Left lobe of liver (tissue), 2 donors: ENCODE data around the gene GPATCH2L. TPM values are rescaled to one million over a fixed set of nuclear protein-coding genes. Genes with fewer than 3 reads are reported as not detected.

Experiments used
- ATAC-seq: fragments of 200-7000 bp; cut with Tn5 transposase; one replicate; pipeline ENCODE4 v1.9.1; 2020; ENCODE audit warnings: mild to moderate bottlenecking, moderate library complexity
- DNase-seq: peaks from one replicate; pipeline ENCODE4 v3.0.0-alpha.2; 2020; ENCODE audit warnings: low spot score
- total RNA-seq: library from RNA; stranded (reverse); gene quantifications from one replicate; pipeline ENCODE4 v1.2.1, GENCODE V29; 2021
- donor health status: DM: no; HTN: no; CAD: no; lungs with moderate emphysema.
- donor health status: DM: no; HTN: yes; CAD: no.

The GPATCH2L gene
- total RNA-seq, 1 donor from 2014 or later, result 10.9 TPM

DNA sequence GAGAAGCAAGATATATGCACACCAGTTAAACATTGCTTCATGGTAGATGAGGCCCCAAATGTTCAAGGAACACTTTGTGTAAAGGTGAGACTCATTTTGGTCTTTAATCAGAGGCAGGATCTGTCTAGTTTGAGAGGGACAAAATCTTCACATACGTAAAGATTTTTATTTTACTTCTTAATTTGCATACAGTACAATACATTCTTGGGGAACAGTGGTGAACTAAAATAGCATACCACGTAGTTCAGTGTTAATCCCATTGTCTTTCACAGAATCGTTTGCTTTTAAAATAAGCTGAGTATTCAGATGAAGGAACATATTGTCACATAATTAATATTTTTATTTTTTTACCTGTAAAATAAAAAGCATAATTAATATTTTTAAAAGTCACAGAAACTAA, 43.3 kb downstream of the GPATCH2L start:
- no peak for ATAC-seq
- no peak for DNase-seq

DNA sequence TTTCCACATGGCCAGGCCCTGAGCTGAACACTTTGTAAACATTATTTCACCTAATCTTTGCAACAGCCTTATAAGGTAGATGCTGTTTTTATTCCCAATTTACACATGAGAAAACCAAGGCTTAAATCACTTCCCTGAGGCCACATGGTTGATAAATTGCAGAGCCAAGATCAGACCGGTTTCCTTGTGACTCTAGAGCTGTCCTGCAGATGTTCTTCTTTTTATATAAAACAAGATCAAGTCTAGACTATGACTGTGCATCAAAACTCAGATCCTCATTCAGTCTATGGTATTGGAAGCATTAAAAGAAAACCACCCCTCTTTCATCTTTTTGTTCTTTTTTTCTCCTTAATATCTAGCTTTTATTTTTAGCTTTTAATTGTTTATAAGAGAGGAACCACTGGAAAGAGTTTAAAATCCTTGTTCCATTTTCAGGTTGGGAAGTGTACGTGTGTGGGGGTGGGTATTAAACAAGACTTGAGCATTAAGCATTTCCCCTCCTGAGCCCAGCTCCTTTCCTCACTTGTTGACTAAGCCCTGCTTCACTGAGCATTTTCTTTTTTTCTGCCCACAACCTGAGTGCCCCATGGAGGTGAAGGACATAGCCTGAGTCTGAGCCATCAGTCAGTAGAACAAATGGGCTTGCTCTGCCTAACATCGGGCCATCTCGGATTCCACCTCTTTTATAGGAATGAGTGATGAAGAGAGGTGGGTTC, 45.4 kb downstream of the GPATCH2L start:
- ATAC-seq, result no peak
- DNase-seq, result no peak

DNA sequence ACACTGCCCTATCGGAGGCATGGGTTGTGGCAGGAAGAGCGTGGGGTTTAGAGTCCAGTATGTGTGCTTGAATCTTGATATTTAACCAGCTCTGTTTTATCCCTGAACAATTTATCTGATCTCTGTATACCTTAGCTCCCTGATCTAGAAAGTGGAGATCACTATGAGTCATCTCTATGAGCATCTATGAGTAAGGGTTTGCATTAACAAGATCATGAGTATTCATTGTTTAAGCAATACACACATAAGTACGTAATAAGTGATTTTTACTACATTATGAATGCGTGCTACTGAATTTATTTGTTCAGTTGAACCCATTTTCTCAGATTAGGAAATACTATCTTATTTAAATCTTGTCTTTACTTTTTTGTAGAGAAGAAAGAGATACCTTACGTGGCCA, 49.4 kb downstream of the GPATCH2L start:
- DNase-seq (no peak), ATAC-seq (no peak)

DNA sequence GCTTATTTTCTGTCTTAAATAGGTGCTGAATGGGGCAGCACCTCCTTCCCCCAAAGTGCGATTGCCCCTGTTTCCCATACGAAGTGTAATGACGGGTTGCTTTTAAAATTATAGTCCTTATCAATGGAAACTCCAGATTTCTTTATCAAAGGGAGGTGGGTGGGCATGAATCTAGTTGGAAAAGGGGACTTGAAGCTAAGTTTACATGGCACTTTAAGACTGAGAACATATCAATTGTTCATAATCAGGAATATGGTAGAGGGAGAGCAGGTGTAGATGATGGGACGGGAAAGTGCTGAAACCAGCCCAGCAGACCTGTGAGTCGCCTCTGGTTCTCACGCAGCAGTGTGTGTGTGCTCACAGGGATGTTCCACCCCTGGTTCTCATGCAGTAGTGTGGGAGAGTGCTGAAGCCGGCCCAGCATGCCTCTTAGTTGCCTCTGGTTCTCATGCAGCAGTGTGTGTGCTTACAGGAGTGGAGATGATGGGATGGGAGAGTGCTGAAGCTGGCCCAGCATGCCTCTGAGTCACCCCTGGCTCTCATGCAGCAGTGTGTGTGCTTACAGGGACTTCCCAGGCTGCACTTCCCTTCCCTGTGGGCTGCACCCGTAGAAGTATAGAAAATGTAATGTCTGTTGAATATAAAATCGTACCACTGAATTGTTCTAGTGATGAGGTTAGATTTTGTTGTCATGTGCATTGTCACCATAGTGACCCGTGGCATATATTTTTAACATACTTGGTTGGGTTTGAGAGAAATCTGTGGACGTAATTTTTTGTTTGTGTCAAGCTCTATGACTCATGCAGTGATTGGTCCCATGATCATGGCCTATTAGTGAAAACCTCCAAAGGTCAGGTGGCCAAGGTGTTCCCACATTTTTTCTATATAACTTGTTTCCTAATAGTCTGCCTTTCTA, 51.6 kb downstream of the GPATCH2L start:
- DNase-seq (no peak), ATAC-seq (no peak)

DNA sequence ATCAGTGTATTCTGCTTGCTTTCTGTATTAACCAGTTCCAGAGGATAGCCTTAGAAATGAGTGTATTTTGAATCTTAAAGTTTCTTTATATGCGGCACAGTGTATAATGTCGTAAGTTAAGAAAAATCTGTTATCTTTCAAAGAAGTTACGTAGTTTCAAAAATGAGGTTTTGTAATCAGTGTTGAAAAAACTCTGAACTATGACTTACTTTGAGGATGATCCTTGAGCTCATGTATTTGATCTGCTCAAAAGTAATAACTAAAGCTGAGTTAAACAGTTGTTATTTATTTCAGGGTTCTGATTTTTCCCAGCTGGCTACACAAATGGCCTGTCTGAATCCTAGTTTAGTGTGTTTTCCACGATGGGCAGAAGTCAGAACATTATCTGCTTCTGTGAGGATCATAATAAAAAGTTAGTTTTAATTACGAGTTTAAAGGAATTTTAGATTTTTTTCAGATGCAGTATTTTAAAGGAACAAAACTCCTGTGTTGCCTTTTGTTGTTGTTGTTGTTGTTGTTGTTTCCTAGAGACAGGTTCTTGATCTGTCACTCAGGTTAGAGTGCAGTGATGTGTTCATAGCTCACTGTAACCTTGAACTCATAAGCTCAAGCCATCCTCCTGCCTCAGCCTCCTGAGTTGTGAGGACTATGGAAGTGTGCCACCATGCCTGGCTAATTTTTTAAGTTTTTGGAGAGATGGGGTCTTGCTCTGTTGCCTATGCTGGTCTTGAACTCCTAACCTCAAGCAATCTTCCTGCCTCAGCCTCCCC, 52.9 kb downstream of the GPATCH2L start:
- no peak for ATAC-seq
- DNase-seq, result no peak

DNA sequence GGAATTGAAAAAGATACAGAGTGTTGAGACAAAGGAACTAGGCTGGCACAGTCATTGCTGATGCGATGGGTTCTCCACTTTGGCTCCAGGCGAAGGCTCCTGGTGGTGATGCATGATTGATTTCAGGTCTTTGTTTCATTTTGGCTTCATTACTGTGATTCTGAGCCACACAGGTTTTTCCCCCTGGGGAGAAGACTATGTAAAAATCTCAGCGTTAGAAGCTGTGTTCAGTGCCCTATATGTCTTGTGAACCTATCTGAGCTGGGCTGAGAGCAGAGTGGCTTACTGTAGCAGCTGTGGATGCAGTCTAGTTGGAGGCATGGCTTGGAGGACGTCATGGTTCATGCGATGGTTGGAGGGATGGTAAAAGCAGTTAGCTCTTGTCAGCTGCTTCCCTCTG, 54.0 kb downstream of the GPATCH2L start:
- DNase-seq, result no peak
- no peak for ATAC-seq

DNA sequence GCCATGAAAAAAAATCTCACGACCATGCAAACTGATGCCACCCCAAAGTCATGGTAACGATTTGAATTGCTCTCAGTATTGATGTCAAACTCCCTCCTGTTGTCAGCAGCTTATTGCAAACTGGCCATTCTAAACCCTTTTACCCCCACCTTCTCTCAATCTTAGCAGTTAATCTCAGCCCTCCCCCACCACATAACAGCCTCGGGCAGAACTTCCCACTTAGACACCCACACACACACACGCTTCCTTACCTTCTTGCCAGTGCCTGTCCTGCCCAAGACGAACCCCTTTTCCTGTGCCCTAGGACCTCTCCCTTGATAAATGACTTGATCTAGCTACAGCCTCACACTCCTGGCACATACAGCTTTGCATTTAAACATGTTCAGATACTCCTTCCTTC, 56.6 kb downstream of the GPATCH2L start:
- ATAC-seq, result no peak
- DNase-seq, result no peak

DNA sequence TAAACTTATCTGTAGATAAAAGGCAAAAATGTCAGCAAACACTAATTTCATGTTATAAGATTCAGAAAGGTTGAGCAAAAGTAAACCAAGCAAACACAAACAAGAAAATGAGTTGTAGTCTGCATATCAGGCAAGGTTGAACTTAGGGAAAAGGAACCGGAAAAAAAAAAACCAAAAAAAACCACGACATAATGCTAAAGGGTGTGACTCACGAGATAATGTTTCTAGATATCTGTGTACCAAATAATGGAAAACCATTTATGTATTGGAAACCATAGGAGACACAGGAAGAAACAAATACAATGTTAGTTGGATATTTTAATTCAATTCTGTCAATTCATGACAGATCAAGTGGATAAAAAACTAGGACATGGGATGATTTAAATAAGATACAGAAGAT, 60.5 kb downstream of the GPATCH2L start:
- DNase-seq (no peak), ATAC-seq (no peak)

DNA sequence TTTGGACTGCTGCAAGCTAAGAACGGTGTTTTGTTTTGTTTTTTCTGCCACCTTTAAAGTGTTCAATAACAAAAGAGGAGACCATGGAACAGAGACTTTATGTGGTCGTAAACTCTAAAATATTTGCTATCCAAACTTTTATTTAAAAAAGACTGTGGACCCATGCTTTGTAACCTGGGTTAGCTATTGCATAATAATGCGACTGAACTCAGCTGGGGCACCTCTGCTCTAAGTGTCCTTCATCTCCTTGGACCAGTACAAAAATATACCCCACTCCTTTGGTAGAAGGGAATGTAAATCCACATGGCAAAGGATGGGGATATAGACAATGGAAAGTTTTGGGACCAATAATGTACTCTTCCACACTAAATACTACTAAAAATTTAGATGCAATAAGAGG, 65.5 kb downstream of the GPATCH2L start:
- ATAC-seq (no peak), DNase-seq (no peak)

DNA sequence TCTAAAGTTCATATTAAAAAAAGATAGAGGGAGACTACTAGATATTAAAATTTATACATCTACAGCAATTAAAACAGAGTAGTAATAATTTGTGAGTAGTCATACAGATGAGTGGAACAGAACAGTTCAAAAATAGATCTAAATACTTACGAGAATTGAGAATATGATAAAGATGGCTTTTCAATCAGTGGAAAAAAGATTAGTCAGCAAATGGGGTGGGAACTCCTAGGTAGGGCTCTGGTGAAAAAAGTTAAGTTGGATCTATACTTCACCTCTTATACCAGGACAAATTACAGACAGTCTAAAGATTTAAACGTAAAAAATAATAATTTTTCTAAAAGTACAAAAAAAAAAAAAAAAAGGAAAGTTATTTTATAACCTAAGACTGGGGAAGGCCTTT, 66.9 kb downstream of the GPATCH2L start:
- no peak for ATAC-seq
- DNase-seq, result no peak

DNA sequence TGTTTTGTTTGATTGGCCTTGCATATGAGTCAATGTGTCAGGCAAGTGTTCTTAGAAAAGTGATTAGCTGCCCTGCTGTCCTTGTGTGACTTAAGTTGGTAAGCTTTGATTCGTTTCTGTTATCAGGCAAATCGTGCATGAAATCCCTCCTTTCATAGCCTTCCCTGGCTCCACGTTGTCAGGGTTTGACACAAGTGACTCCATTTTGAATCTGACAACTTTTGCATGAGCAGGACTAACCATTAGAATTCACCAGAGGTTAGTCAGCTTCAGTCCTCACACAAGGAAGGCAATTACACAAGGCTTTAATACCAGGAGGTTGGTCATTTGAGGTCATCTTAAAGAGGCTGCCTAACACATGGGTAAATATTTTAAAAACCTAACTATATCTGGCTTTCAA, 68.2 kb downstream of the GPATCH2L start:
- DNase-seq (no peak), ATAC-seq (no peak)

DNA sequence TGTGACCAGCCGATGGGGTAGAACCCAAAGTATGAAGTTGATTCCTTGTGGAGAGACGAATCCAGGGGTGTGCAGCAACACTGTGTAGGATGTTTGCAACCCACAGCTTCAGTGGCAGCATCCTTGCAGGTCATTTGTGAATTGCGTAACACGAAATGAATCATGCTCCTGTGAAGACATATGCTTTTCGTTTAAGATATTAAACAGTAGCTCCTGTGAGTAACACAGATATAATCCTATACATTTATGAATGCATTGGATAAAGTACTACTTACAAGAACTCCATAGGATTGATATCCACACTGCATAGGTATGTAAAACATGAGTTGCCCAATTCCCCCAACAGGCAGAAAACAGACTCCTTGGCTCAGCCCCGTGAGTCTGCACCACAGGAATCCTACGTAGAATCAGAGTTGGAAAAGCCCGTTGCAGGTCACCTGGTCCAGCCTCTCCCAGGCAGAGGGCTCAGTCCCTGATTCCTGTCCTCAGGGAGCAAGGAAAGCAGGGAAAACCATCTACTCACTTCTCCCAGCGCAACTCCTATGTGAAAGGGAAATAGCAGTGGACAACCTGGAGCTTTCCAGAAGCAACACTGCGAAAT, 75.8 kb downstream of the GPATCH2L start:
- no peak for ATAC-seq

DNA sequence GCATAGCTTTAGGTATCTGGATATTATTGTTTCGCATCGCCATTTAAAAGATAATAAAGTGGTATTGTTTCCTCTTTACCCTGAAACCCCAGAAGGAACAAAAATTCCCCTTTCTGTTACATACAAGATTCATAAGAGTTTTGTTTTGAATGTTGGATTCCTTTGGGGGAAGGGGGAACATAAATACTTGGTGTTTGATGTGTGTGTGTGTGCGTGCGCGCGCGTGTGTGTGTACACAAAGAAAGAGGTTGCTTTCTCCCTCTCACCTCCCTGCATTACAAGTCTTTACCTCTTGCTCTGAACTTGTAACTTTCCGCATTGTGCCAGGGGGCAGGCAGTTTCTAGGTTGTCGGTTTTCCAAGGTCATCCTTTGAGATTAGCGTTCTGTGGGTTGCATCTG, 76.4 kb downstream of the GPATCH2L start:
- DNase-seq (no peak), ATAC-seq (no peak)

More for the DNA sequence above, 75.8 kb downstream of the GPATCH2L start:
- no peak for DNase-seq

DNA sequence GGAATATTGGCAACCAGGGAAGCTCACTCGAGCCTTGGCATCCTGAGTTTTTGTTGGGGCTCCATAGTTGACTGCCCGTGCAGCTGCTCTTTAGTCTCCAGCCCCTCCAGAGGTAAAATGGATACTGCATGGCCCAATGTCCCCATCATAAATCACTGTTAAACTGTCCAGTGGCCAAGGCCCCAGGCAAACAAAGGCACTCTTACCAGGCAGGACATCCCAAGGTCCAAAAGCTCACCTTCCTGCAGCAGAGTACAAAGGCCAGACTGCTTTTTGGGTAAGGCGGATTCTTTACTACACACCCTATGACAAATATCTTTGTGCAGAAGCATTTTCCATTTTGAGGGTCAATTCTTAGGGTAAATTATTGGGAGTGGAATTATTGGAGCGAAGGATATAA, 81.1 kb downstream of the GPATCH2L start:
- no peak for DNase-seq
- ATAC-seq, result no peak

DNA sequence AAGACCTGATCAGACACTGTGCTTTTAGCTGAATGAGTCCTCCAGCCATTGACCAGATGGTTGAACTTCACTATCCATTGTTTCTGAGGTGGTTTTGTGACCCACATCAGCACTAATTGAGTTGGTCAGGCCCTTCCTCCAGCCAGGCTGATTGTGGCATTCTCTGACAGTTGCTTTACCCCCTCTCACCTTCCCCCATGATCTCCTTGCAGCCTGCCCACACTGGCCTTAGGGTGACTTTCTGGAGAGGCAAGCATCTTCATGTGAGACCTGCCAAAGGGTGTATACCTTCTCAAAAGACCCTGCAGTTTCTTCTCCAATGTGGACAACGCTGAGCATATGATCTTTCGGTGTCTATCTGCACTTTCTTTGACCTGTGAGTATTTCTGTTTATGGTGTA, 83.9 kb downstream of the GPATCH2L start:
- ATAC-seq, result no peak
- no peak for DNase-seq

DNA sequence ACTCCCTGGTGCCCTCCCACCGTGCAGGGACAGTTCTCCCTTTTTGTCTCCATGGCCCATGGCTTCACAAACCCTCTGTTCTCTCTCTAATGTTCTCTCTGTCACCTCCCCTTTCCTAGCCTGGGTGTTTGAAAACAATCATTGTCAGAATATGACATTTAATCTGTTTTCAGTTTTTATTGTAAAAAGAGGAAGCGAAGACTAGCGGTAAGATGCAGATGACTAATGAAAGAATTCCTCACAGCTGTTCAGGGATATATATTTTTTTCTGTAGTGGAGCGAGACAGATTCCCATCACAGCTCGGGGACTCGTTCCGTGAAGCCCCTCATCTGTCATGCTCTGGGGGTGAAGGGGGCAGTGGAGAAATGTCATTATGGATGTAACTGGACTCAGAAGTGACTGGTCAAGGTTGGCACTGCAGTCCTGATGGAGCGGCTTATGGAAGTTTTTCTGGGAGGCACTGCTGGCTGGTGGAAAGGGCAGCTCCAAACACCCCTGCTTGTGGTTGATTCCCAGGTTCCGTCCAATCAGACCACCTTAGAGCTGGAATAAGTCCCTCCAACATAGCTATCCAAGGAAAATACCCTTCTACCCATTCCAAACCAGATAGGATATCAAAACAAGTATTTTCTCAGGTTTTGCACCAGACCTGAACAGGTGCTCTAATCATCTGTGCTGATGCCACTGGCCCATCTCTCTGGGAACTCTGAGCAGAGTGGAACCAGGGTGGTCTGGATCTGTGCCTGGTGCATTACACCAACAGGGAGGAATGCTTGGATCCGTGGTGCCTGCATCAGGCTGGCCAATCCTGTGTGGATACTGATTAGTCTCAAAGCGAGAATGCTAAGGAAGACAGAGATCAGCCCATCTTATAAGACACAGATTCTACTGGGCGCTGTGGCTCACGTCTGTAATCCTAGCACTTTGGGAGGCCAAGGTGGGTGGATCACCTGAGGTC, 84.7 kb downstream of the GPATCH2L start:
- no peak for DNase-seq
- ATAC-seq, result no peak

DNA sequence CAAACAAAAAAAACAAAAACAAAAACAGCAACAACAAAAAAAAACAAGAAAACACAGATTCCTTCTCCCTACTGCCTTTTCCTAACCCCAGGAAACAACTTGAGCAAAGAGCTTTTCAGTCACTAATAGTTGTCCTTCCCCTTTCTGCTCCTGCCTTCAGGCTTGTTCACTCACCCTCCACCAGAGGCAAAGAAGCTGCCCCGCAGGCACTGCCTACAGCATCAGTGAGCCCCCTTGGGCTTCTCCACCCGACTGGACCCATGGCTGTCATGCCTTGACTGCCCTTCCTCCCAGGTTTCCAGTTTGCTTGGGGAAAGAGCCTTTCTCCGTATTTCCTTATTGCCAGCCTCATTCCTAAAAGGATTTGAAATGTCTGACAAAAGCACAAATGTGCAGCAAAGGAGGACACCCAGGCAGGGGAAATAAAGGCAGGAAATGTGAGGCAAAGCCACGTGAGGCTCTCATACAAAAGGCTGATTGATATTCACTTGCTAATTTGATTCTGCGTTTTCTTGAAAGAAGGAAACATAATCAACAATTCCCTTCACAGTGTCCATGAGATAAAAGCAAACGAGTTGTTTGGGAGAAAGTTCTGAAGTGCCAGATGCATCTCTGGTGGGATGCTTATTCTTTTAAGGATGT, 85.7 kb downstream of the GPATCH2L start:
- DNase-seq (no peak), ATAC-seq (no peak)

DNA sequence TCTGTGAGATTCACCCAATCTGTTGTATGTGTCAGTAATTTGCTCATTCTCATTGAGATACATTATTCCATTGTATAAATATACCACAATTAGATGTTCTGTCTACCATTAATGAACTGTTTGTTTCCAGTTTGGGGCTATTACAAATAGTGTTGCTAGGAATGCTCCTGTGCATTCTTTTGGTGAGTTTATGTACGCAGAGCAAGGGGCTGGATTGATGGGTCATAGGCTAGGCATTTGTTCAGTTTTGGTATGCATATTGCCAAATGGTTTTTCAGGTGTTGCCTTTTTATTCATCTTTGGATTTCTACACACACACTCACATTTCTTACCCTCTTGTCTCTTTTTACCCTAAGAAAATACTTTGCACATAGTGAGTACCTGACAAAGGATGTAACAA, 93.4 kb downstream of the GPATCH2L start:
- no peak for DNase-seq

DNA sequence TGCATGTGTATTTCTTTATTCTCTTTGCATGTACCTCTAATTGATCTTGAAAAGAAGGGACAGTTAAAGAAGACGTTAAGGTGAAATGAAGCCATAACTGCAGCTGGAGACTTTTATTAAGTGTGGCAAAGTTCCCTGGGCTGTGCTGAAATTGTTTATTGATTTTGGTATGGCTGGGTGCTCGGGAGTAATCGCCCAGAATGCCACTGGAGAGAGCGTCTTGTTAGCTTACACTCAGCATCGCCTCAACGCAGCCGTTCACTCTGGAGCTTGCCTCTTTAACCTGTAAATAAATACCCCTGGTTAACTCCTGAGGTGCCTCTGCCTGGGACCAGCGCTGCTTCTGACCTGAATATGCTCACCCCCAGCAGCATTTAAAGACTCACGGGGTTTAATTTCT, 98.6 kb downstream of the GPATCH2L start:
- DNase-seq, result no peak
- ATAC-seq, result peak; percentile 18

More for the DNA sequence above, 93.4 kb downstream of the GPATCH2L start:
- ATAC-seq, result no peak
